Spleen (tissue), 7 donors: ENCODE data around the gene TCF3.

ENCODE experiments used
- POLR2A ChIP-seq, 3 donors: fragments of 450-650 bp; IDR thresholded peaks; one replicate each; pipeline ENCODE4 v1.5.1; 2017; ENCODE audit warnings: antibody characterized with exemption in 3 of 3, mild to moderate bottlenecking in 1 of 3
- POLR2AphosphoS5 ChIP-seq, 3 donors: sonication (generic); formaldehyde crosslinking; IDR thresholded peaks; one replicate each; pipeline ENCODE4 v1.5.1; 2017; ENCODE audit warnings: antibody characterized with exemption in 3 of 3
- TF ChIP-seq, protein P1 (sequence below), 11 experiments: fragments of 200-600 bp in 7 of 11; fragments of 450-650 bp in 4 of 11; sonication (generic) in 4 of 11; IDR thresholded peaks in 8 of 11; conservative IDR thresholded peaks in 3 of 11; 1 replicate in 7 of 11; 2 replicates in 4 of 11; pipeline versions ENCODE4 v1.4.0 to v1.8.0; 2016 to 2021; ENCODE audit warnings: antibody characterized with exemption in 11 of 11, inconsistent platforms in 4 of 11, mild to moderate bottlenecking in 1 of 11
- donor health status: DM: no; HTN: no; CAD: no; lungs with moderate emphysema.
- donor health status: DM: no; HTN: no; CAD: no.
- donor health status: DM: no; HTN: no; CAD: no.

DNA sequence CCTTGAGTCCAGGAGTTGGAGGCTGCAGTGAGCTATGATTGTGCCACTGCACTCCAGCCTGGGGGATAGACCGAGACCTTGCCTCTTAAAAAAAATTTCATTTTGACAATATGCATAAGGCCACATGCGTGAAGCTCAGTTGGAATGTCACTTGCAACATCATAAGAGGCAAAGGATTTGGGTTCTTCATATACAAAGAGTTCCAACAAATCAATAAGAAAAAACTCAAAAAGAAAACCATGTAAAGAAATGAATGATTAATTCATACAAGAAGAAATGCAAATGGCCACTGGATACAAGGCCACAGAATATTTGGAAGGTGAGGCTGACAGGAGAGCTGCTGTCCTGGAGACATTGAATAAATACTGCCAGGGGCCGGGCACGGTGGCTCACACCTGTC, 9.6 kb upstream of the TCF3 start:
- TF ChIP-seq, protein P1, sequence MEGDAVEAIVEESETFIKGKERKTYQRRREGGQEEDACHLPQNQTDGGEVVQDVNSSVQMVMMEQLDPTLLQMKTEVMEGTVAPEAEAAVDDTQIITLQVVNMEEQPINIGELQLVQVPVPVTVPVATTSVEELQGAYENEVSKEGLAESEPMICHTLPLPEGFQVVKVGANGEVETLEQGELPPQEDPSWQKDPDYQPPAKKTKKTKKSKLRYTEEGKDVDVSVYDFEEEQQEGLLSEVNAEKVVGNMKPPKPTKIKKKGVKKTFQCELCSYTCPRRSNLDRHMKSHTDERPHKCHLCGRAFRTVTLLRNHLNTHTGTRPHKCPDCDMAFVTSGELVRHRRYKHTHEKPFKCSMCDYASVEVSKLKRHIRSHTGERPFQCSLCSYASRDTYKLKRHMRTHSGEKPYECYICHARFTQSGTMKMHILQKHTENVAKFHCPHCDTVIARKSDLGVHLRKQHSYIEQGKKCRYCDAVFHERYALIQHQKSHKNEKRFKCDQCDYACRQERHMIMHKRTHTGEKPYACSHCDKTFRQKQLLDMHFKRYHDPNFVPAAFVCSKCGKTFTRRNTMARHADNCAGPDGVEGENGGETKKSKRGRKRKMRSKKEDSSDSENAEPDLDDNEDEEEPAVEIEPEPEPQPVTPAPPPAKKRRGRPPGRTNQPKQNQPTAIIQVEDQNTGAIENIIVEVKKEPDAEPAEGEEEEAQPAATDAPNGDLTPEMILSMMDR (IDR thresholded peaks at IDR 0.05 in 8 of 11, conservative IDR thresholded peaks at IDR 0.05 in 3 of 11): no peak
- no peak for TF ChIP-seq POLR2A (IDR thresholded peaks at IDR 0.05)
- TF ChIP-seq POLR2AphosphoS5 (IDR thresholded peaks at IDR 0.05): no peak
